ENCODE data around the gene ELMO1.

The ELMO1 gene

GRCh38 chr7:37295401-37295800 lies 153.3 kb downstream of the ELMO1 start:
- DNase-seq, result no peak

GRCh38 chr7:37290731-37291130 lies 157.9 kb downstream of the ELMO1 start:
- DNase-seq, result no peak

- DNase-seq, result no peak
These were observed 158.9 kb downstream of the ELMO1 start for GRCh38 chr7:37289781-37290180.

- DNase-seq, result no peak
These were observed 159.3 kb downstream of the ELMO1 start for GRCh38 chr7:37289367-37289766.

GRCh38 chr7:37287131-37287855 lies 161.4 kb downstream of the ELMO1 start:
- no peak for DNase-seq

- no peak for DNase-seq
These were observed 162.2 kb downstream of the ELMO1 start for GRCh38 chr7:37286454-37286832.

- no peak for DNase-seq
These were observed 162.8 kb downstream of the ELMO1 start for GRCh38 chr7:37285706-37286453.

GRCh38 chr7:37284805-37285231 lies 163.8 kb downstream of the ELMO1 start:
- DNase-seq, result no peak

GRCh38 chr7:37284285-37284684 lies 164.4 kb downstream of the ELMO1 start:
- no peak for DNase-seq

GRCh38 chr7:37283716-37284115 lies 164.9 kb downstream of the ELMO1 start:
- DNase-seq, result no peak

- no peak for DNase-seq
These were observed 165.7 kb downstream of the ELMO1 start for GRCh38 chr7:37282927-37283326.

- DNase-seq, result no peak
These were observed 166.6 kb downstream of the ELMO1 start for GRCh38 chr7:37282093-37282444.

GRCh38 chr7:37281368-37282092 lies 167.1 kb downstream of the ELMO1 start:
- no peak for DNase-seq

- DNase-seq, result no peak
These were observed 171.2 kb downstream of the ELMO1 start for GRCh38 chr7:37277513-37277912.

GRCh38 chr7:37275078-37275710 lies 173.5 kb downstream of the ELMO1 start:
- no peak for DNase-seq

GRCh38 chr7:37273891-37274290 lies 174.8 kb downstream of the ELMO1 start:
- DNase-seq, result no peak

- DNase-seq, result no peak
These were observed 178.8 kb downstream of the ELMO1 start for GRCh38 chr7:37269711-37270508.

- DNase-seq, result no peak
These were observed 181.4 kb downstream of the ELMO1 start for GRCh38 chr7:37267251-37267650.

GRCh38 chr7:37265876-37266275 lies 182.8 kb downstream of the ELMO1 start:
- DNase-seq, result no peak

GRCh38 chr7:37265006-37265405 lies 183.7 kb downstream of the ELMO1 start:
- no peak for DNase-seq

GRCh38 chr7:37262181-37262580 lies 186.5 kb downstream of the ELMO1 start:
- DNase-seq, result no peak

- no peak for DNase-seq
These were observed 189.3 kb downstream of the ELMO1 start for GRCh38 chr7:37259319-37259821.

Measured in 8988T (cell line).